Measurements from ENCODE around the gene P2RX6. TPM values are rescaled to one million over a fixed set of nuclear protein-coding genes. Genes with fewer than 3 reads are reported as not detected.

P2RX6 gene
- total RNA-seq, 1 experiment from 2014 or later = 0.46 TPM

DNA sequence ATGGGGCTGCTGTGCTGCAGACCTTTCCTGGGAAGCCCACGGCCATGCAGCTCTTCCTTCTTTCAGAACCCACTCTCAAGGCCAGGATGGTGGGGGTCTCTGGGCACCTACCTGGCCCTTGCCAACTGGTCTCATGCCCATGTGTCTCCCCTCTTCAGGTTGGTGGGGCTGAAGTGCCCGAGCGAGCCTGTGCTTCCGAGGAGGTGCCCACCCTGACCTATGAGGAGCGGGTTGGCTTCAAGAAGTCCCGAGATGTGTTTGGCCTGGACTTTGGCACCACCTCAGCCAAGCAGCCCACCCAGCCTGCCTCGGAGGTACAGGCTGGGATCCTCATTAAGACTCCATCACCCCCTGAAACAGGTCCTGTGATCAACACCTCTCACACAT lies 22.9 kb upstream of the P2RX6 start:
- intact Hi-C loops (cut with micrococcal nuclease; ENCODE audit: unreplicated experiment) = no loop called here
- Histone ChIP-seq H3K27ac (ENCODE audit: low read length) (no peak overlapping the region), H3K36me3 (ENCODE audit: control insufficient read depth, insufficient read depth, low read length) (no peaks in the 10 kb centered on the region), H3K4me1 (ENCODE audit: control insufficient read depth, insufficient read depth, low read length) (no peaks in the 10 kb centered on the region), H3K9me3 (ENCODE audit: control insufficient read depth, insufficient read depth, low read depth, low read length) (no peaks in the 10 kb centered on the region), H3K27me3 (ENCODE audit: control insufficient read depth, insufficient read depth, low read length) (no peaks in the 10 kb centered on the region), H3K4me3 (ENCODE audit: low read depth in 2 of 2, low read length in 2 of 2) (no peak overlapping the region)
- CTCF ChIA-PET = no interaction called here
- POLR2A ChIA-PET = no interaction called here
- DNase-seq (ENCODE audit: low read depth, low spot score) = no peak
- no peak for ATAC-seq
- in situ Hi-C loops (cut with HindIII; ENCODE audit: low pct_unique_long_range_greater_than_20kb, low sequenced_read_pairs) = no loop called here
- no TSS peak for BruUV-seq (replicated peaks)
- TF ChIP-seq REST (IDR thresholded peaks at IDR 0.05; ENCODE audit: insufficient read depth in 1 of 2, low read depth in 2 of 2, low read length in 1 of 2) (no peak), TCF7L2 (IDR thresholded peaks at IDR 0.05; ENCODE audit: low read depth, low read length) (no peak), SIN3A (IDR thresholded peaks at IDR 0.05; ENCODE audit: borderline replicate concordance, insufficient read depth, low read depth, low read length) (no peak), POLR2AphosphoS5 (IDR thresholded peaks at IDR 0.05; ENCODE audit: low read depth, low read length) (no peak), CTCF (IDR thresholded peaks at IDR 0.05) (no peak)

DNA sequence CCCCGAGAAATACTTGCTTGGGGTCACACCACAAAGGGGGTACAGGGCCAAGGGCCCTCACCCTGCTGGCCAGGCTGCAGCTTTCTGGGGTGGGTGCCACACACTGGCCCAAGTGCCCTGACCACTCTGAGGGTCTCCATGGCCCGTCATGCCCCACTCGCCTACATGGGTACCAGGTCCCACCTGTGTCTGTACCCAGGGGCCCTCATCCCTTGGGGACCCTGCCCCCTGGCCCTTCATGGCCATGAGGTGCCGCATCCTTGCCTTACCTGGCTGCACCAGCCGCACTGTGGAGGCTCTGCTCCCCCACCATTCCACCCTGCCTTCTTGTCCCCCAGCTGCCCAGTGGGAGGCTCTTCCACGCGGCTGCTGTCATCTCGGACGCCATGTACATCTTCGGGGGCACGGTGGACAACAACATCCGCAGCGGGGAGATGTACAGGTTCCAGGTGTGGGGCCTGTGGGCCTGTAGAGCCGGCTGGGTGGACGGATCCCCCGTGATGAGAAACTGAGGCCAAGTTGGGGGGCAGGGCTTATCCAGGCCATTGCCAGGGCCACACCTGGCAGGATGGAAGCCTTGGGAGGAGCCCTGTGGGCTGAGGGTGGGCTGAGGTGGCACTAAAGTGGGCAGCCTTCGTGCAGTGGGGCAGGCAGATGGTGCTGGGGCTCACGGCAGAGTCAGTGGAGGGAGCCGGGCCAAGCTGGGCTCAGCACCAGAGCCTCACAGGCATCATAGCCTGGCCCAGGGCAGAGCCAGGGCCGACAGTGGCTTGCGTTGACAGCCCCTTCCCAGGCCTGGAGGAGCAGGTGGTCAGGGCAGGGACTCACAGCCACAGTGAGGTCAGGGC lies 22.3 kb upstream of the P2RX6 start:
- in situ Hi-C loops (cut with HindIII; ENCODE audit: low pct_unique_long_range_greater_than_20kb, low sequenced_read_pairs) = no loop called here
- H3K36me3 ChIP-seq (ENCODE audit: control insufficient read depth, insufficient read depth, low read length) = no peaks in the 10 kb centered on the region
- DNase-seq (ENCODE audit: low read depth, low spot score) (no peak), ATAC-seq (no peak)
- intact Hi-C loops (cut with micrococcal nuclease; ENCODE audit: unreplicated experiment) = no loop called here
- H3K4me3 ChIP-seq (ENCODE audit: low read depth in 2 of 2, low read length in 2 of 2) = no peak overlapping the region
- no peaks in the 10 kb centered on the region for H3K9me3 ChIP-seq (ENCODE audit: control insufficient read depth, insufficient read depth, low read depth, low read length)
- no TSS peak for BruUV-seq (replicated peaks)
- TF ChIP-seq POLR2AphosphoS5 (IDR thresholded peaks at IDR 0.05; ENCODE audit: low read depth, low read length) (no peak), CTCF (IDR thresholded peaks at IDR 0.05) (no peak), REST (IDR thresholded peaks at IDR 0.05; ENCODE audit: insufficient read depth in 1 of 2, low read depth in 2 of 2, low read length in 1 of 2) (no peak), SIN3A (IDR thresholded peaks at IDR 0.05; ENCODE audit: borderline replicate concordance, insufficient read depth, low read depth, low read length) (no peak), TCF7L2 (IDR thresholded peaks at IDR 0.05; ENCODE audit: low read depth, low read length) (no peak)
- no peaks in the 10 kb centered on the region for H3K27me3 ChIP-seq (ENCODE audit: control insufficient read depth, insufficient read depth, low read length)
- POLR2A ChIA-PET = no interaction called here
- H3K4me1 ChIP-seq (ENCODE audit: control insufficient read depth, insufficient read depth, low read length) = no peaks in the 10 kb centered on the region
- CTCF ChIA-PET = no interaction called here
- no peak overlapping the region for H3K27ac ChIP-seq (ENCODE audit: low read length)

All from Panc1 (cell line).